OCI-LY3 (cell line): ENCODE measurements around the gene ADAMTS2.

Experiments
- H2AFZ ChIP-seq: fragments of 200-600, 300-600 bp; shearing (Covaris generic); 2 replicates; pipeline ENCODE4 v1.6.0; 2014; ENCODE audit warnings: antibody characterized with exemption, low read depth, low read length
- H3K27ac ChIP-seq: fragments of 200-600, 300-600 bp; sonication (generic); 2 replicates; pipeline ENCODE4 v1.5.1; 2014; ENCODE audit warnings: mild to moderate bottlenecking, low read length, moderate library complexity, mixed read lengths
- H3K27me3 ChIP-seq: fragments of 200-600, 300-600 bp; sonication (generic); 2 replicates; pipeline ENCODE4 v1.6.1; 2014; ENCODE audit warnings: low read depth, low read length, mixed read lengths
- H3K36me3 ChIP-seq: fragments of 200-600, 300-600 bp; sonication (generic); replicated peaks from 2 replicates; pipeline ENCODE3; 2014; ENCODE audit warnings: low read depth, low read length, mixed read lengths
- H3K4me1 ChIP-seq: fragments of 300-600, 200-600 bp; sonication (generic); 2 replicates; pipeline ENCODE4 v1.6.1; 2014; ENCODE audit warnings: low read length, mixed read lengths
- H3K4me2 ChIP-seq: fragments of 200-600, 300-600 bp; sonication (generic); 2 replicates; pipeline ENCODE4 v1.6.1; 2014; ENCODE audit warnings: low read length, mixed read lengths
- H3K4me3 ChIP-seq: fragments of 300-600, 200-600 bp; sonication (generic); 2 replicates; pipeline ENCODE4 v1.5.1; 2014; ENCODE audit warnings: antibody characterized with exemption, mild to moderate bottlenecking, low read length, moderate library complexity
- H3K79me2 ChIP-seq: fragments of 300-600, 200-600 bp; shearing (Covaris generic); 2 replicates; pipeline ENCODE4 v1.6.1; 2014; ENCODE audit warnings: mild to moderate bottlenecking, low read length, mixed read lengths
- H3K9ac ChIP-seq: fragments of 300-600, 200-600 bp; shearing (Covaris generic); 2 replicates; pipeline ENCODE4 v1.6.0; 2014; ENCODE audit warnings: mild to moderate bottlenecking, low read length, moderate library complexity
- H3K9me3 ChIP-seq: fragments of 200-600, 300-600 bp; shearing (Covaris generic); 2 replicates; pipeline ENCODE4 v1.6.1; 2014; ENCODE audit warnings: low read length, mixed read lengths; ENCODE audit not compliant: insufficient read depth
- H4K20me1 ChIP-seq: fragments of 200-600, 300-600 bp; sonication (generic); 2 replicates; pipeline ENCODE4 v1.6.1; 2016; ENCODE audit warnings: low read length, mixed read lengths; ENCODE audit not compliant: insufficient read depth
- CTCF ChIP-seq: fragments of 200-600, 300-600 bp; sonication (generic); IDR thresholded peaks from 2 replicates; pipeline ENCODE4 v1.5.1; 2014; ENCODE audit warnings: antibody characterized with exemption, low read length, low read depth
- EZH2phosphoT487 ChIP-seq: fragments of 200-600 bp; shearing (Covaris generic); IDR thresholded peaks from 2 replicates; pipeline ENCODE4 v1.6.1; 2018; ENCODE audit warnings: antibody characterized with exemption, mixed run types, low read depth

The ADAMTS2 gene

GRCh38 chr5:179340465-179340864, 4.8 kb downstream of the ADAMTS2 start:
- no peak overlapping the region for H3K27ac ChIP-seq
- H3K9ac ChIP-seq: no peak overlapping the region
- H3K4me1 ChIP-seq: no peaks in the 10 kb centered on the region
- H3K36me3 ChIP-seq: no peaks in the 10 kb centered on the region
- H2AFZ ChIP-seq: no peak overlapping the region
- no peaks in the 10 kb centered on the region for H3K27me3 ChIP-seq
- no peak for TF ChIP-seq CTCF
- no peak for TF ChIP-seq EZH2phosphoT487
- H3K4me2 ChIP-seq: no peak overlapping the region
- H3K9me3 ChIP-seq: no peaks in the 10 kb centered on the region
- H4K20me1 ChIP-seq: no peaks in the 10 kb centered on the region
- no peaks in the 10 kb centered on the region for H3K79me2 ChIP-seq
- no peak overlapping the region for H3K4me3 ChIP-seq

GRCh38 chr5:179339996-179340395, 5.3 kb downstream of the ADAMTS2 start:
- H2AFZ ChIP-seq: no peak overlapping the region
- no peaks in the 10 kb centered on the region for H3K9me3 ChIP-seq
- no peaks in the 10 kb centered on the region for H3K4me1 ChIP-seq
- H3K36me3 ChIP-seq: no peaks in the 10 kb centered on the region
- no peaks in the 10 kb centered on the region for H3K79me2 ChIP-seq
- H3K4me3 ChIP-seq: no peak overlapping the region
- H3K27ac ChIP-seq: no peak overlapping the region
- no peaks in the 10 kb centered on the region for H3K27me3 ChIP-seq
- H3K4me2 ChIP-seq: no peak overlapping the region
- no peak overlapping the region for H3K9ac ChIP-seq
- no peaks in the 10 kb centered on the region for H4K20me1 ChIP-seq
- TF ChIP-seq EZH2phosphoT487 (no peak), CTCF (no peak)

GRCh38 chr5:179339081-179339480, 6.2 kb downstream of the ADAMTS2 start:
- Histone ChIP-seq H3K9ac (no peak overlapping the region), H3K79me2 (no peaks in the 10 kb centered on the region), H3K4me1 (no peaks in the 10 kb centered on the region), H4K20me1 (no peaks in the 10 kb centered on the region), H3K9me3 (no peaks in the 10 kb centered on the region), H3K27ac (no peak overlapping the region), H3K4me3 (no peak overlapping the region), H3K27me3 (no peaks in the 10 kb centered on the region), H3K36me3 (no peaks in the 10 kb centered on the region), H2AFZ (no peak overlapping the region), H3K4me2 (no peak overlapping the region)
- TF ChIP-seq EZH2phosphoT487: no peak

- Histone ChIP-seq H3K4me3 (no peak overlapping the region), H3K9ac (no peak overlapping the region), H4K20me1 (no peaks in the 10 kb centered on the region), H3K27me3 (no peaks in the 10 kb centered on the region), H3K4me2 (no peak overlapping the region), H3K4me1 (no peaks in the 10 kb centered on the region), H2AFZ (no peak overlapping the region), H3K27ac (no peak overlapping the region), H3K79me2 (no peaks in the 10 kb centered on the region), H3K9me3 (no peaks in the 10 kb centered on the region), H3K36me3 (no peaks in the 10 kb centered on the region)
- TF ChIP-seq CTCF (no peak), EZH2phosphoT487 (no peak)
Measured at GRCh38 chr5:179337796-179338676, 7.2 kb downstream of the ADAMTS2 start.
